HAP-1 (cell line): ENCODE data around the gene PTPRE.

Source experiments
- DNase-seq, 2 experiments: peaks; one replicate each; pipeline ENCODE4 v3.0.0-alpha.2; 2016 to 2020; ENCODE audit warnings: low spot score in 2 of 2
- H3K27me3 ChIP-seq: fragments of 250-450 bp; sonication (Bioruptor Pico); 2 replicates; pipeline ENCODE4 v1.5.1; 2020; ENCODE audit warnings: low read depth, mild to moderate bottlenecking, moderate library complexity
- H3K36me3 ChIP-seq: fragments of 250-450 bp; sonication (Bioruptor Pico); replicated peaks from 2 replicates; pipeline ENCODE4 v1.5.1; 2020; ENCODE audit warnings: mild to moderate bottlenecking
- H3K4me1 ChIP-seq: fragments of 250-450 bp; sonication (Bioruptor Pico); 2 replicates; pipeline ENCODE4 v1.5.1; 2020; ENCODE audit warnings: mild to moderate bottlenecking
- H3K4me3 ChIP-seq: fragments of 250-450 bp; sonication (Bioruptor Pico); 2 replicates; pipeline ENCODE4 v1.5.1; 2020; ENCODE audit warnings: mild to moderate bottlenecking, moderate library complexity
- H3K9me3 ChIP-seq: fragments of 250-450 bp; sonication (Bioruptor Pico); 2 replicates; pipeline ENCODE4 v1.5.1; 2020; ENCODE audit warnings: mild to moderate bottlenecking, moderate library complexity
- in situ Hi-C: fragments of 300-500 bp; cut with MboI; formaldehyde crosslinking; loops from 3 replicates; pipeline ENCODE4 v1.14.3; 2020; ENCODE audit warnings: low sequenced_read_pairs, inconsistent platforms, mixed read lengths

The PTPRE gene

DNA sequence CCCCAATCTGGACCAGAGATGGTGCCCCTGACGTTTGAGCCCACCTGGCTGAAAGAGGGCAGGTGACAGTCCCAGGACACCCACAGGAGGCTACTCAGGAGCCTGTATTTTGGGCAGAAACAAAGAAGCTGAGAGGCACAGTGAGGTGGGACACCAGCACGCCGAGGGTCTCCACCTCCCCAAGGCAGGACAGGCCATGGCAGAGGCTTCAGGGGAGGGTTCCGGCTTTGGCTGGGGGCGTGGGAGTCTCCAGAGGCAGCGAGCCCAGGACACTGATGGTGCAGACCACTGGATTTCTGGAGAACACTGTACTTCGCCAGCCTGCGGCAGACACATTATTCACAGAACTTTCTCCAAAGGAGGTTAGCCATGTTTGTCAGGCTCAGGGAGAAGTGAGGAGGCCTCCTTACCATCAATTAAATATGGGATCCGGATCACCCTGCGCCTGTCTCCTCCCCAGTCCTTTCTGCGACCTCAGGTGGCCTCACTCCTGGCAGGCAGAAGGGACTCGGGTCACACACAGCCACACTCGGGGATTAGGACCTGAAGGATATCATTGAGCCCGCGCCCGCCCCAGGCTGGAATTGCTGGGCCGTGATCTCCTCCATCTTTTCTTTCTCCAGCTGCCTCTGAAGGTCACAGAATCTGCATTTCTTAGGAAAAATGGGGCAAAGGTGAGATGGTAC is 121.1 kb downstream of the PTPRE start:
- Histone ChIP-seq H3K4me3 (no peak overlapping the region), H3K27me3 (no peaks in the 10 kb centered on the region; the same call in 1 of the 2 replicates), H3K36me3 (no peaks in the 10 kb centered on the region), H3K9me3 (no peaks in the 10 kb centered on the region), H3K4me1 (no peaks in the 10 kb centered on the region)
- DNase-seq: no peak
- in situ Hi-C loops: no loop called here

DNA sequence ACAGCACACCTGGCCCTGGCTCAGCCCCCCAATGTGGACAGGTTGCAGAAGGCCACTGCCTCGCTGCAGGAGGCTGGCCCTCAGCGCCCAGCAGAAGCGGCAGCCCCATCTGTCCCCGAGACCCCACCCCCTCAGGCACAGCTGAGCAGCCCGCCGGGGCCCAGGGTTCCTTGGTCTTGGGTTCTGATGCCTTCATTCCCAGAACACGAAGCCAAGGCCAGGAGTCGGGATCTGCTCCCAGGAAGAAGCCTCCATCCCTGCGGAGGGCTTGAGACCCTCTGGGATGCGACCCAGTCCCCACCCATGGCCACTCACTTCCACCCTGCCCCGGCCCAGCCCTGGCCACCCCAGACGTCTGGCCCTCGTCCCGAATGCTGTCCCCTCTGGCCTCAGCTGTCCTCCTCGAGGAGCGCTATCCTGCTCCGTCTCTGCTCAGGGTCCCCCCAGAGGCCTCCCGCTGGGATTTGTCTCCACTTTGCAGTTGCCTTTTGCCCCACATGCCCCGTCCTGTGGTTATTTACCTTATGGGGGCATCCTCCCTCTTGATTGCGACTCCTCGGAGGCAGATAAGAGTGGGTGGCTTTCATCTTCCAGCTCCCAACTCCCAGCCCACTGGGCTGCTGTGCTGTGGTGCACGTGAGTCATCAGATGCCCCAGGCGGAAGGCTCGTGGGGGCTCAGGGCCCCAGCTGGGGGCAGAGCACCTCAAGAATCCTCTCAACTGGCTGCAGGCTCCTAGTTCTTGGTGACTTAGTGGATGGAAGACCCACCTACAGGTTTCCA is 121.8 kb downstream of the PTPRE start:
- Histone ChIP-seq H3K4me3 (no peak overlapping the region), H3K9me3 (no peaks in the 10 kb centered on the region), H3K36me3 (no peaks in the 10 kb centered on the region), H3K27me3 (no peaks in the 10 kb centered on the region; the same call in 1 of the 2 replicates), H3K4me1 (no peaks in the 10 kb centered on the region)
- no peak for DNase-seq
- in situ Hi-C loops: no loop called here

DNA sequence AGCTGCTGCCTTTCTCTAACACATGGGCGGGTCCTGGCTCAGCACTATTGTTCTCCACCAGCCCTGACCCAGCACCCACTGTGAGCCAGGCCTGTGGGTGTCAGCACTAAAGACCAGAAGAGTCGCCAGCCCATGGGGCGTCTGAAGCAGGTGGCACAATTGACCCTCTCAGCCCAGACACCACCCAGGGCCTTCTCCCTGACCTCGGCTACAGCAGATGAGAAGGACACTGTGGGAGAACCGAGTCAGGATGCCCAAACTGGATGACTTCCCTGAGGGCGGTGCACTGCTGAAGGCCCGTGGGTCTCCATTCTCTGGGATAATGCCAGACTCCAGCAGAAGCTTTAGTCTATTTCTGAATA is 122.4 kb downstream of the PTPRE start:
- H3K4me3 ChIP-seq: no peak overlapping the region
- no peak for DNase-seq
- no peaks in the 10 kb centered on the region for H3K36me3 ChIP-seq
- H3K4me1 ChIP-seq: no peaks in the 10 kb centered on the region
- H3K9me3 ChIP-seq: no peaks in the 10 kb centered on the region
- in situ Hi-C loops: no loop called here
- no peaks in the 10 kb centered on the region; the same call in 1 of the 2 replicates for H3K27me3 ChIP-seq

DNA sequence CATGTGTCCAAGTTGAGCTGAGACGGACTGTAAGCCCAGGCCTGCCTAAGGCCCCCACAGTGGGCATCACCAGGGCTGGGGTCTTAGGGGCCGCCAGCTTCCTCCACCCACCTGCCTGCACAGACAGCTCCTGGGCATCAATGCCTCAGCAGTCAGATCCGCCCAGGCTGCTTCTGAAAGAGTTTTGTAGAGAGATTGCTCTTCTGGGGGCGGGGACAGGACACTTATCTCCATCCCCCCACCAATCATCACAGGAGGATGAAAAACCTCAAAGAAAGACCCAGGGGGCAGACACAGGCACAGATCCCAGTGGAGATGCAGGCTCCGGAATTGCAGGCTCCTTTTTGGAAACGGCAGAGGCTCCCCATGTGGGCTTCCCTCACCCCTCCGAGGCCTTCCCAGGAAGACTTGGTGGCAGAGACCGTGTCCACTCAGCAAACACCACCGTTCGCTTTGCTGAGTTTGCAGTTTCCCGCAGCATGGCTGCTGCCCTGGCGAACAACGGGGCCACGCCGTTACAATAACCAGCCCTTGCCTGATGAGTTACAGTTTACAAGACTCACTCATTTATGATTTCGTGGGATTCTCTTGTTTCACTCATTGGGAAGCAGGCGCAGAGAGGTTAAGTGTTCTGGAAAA is 122.9 kb downstream of the PTPRE start:
- no peak for DNase-seq
- in situ Hi-C loops: no loop called here
- Histone ChIP-seq H3K4me3 (no peak overlapping the region), H3K4me1 (no peaks in the 10 kb centered on the region), H3K9me3 (no peaks in the 10 kb centered on the region), H3K36me3 (no peaks in the 10 kb centered on the region), H3K27me3 (no peaks in the 10 kb centered on the region)

DNA sequence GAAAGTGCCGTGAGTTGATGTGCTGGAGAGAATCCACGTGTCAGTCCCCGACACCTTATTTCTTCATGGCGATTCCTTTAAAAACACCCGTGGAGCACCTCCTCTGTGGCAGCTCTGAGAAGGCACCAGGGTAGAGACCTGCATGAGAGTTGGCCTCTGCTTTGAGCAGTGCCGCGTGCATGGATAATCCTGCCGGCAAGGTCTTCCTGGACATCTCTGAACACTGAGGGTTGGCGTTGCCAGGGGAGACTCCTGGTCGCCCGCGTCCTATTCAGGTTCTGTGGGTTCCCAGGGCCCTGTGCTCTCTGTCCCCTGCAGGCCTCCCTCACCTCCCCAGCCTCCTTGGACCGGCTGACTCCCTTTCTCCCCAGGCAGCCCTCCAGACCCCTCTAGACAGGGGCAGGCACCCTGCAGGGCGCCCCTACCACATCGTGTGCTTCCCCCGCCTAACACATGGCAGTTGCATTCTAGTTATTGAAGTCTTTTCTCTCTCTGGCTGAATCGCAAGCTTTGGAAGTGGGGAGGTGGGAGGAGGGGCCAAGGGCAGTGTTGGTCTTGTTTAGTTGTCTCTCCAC is 123.7 kb downstream of the PTPRE start:
- no peak for DNase-seq
- H3K27me3 ChIP-seq: no peaks in the 10 kb centered on the region
- no peak overlapping the region for H3K4me3 ChIP-seq
- H3K4me1 ChIP-seq: no peaks in the 10 kb centered on the region
- H3K9me3 ChIP-seq: no peaks in the 10 kb centered on the region
- no peaks in the 10 kb centered on the region for H3K36me3 ChIP-seq
- in situ Hi-C loops: no loop called here

DNA sequence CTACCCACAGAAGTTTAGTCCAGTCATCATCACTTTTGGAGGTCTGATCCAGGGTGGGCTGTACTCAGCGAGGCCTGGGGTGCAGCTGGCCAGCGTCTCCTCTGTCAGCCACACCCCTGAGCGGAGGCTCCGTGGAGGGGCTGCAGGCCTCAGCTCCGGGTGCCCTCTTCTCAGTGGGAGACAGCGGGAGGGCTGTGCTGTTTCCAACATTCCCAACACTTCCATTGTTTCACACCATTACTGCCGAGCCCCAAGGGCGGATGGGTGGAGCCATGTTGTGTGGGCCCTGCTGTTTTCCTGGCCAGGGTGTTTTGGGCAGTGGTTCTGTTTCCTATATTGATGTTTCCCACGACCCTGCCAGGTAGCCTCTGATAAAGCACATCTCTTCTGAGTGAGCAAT is 124.3 kb downstream of the PTPRE start:
- DNase-seq: no peak
- in situ Hi-C loops: no loop called here
- Histone ChIP-seq H3K27me3 (no peaks in the 10 kb centered on the region), H3K36me3 (no peaks in the 10 kb centered on the region), H3K9me3 (no peaks in the 10 kb centered on the region), H3K4me3 (no peak overlapping the region), H3K4me1 (no peaks in the 10 kb centered on the region)

DNA sequence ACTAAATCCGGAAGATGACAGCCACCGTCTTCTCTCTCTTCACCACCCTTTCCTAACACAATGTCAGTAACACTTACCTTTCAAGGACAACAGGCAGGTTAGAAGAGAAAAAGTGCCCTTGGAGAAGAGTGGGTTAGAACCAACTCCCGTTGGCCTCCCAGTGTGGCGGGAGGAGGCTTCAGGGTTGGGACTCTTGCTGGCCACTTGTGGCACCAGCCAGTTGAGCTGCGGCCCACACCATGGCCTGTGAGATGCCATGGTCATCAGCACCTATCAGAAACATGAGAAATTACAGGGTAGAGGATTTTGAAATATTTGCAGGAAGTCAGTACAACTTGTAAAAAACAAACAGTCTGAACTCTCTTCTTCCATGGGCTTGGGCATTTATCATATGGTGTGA is 125.6 kb downstream of the PTPRE start:
- Histone ChIP-seq H3K36me3 (no peaks in the 10 kb centered on the region), H3K9me3 (no peaks in the 10 kb centered on the region), H3K4me3 (no peak overlapping the region), H3K4me1 (no peaks in the 10 kb centered on the region), H3K27me3 (no peaks in the 10 kb centered on the region)
- DNase-seq: no peak
- in situ Hi-C loops: no loop called here

DNA sequence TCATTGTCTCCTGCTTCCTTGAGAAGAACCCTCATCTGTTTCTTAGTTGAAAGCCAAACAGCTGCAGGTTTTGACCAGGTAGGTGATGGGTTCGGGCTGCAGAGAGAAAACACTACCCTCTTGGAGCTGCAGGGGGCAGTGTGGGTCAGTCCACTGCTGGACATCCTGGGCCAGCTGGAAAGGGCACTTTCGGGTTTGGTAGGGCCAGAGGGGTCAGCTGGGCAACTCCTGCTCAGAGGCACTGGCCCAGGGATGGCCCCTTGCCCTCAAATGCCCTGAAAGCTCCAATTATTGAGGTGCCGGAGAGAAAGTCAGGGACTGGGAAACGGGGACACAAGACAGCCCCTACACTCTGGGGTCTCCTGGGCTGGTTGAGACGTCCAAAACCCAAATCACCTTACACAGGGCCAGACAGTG is 128.7 kb downstream of the PTPRE start:
- Histone ChIP-seq H3K27me3 (no peaks in the 10 kb centered on the region), H3K9me3 (no peaks in the 10 kb centered on the region), H3K36me3 (no peaks in the 10 kb centered on the region), H3K4me1 (no peaks in the 10 kb centered on the region), H3K4me3 (no peak overlapping the region)
- in situ Hi-C loops: no loop called here
- peak in 1 of 2 experiments; percentile 66 for DNase-seq

DNA sequence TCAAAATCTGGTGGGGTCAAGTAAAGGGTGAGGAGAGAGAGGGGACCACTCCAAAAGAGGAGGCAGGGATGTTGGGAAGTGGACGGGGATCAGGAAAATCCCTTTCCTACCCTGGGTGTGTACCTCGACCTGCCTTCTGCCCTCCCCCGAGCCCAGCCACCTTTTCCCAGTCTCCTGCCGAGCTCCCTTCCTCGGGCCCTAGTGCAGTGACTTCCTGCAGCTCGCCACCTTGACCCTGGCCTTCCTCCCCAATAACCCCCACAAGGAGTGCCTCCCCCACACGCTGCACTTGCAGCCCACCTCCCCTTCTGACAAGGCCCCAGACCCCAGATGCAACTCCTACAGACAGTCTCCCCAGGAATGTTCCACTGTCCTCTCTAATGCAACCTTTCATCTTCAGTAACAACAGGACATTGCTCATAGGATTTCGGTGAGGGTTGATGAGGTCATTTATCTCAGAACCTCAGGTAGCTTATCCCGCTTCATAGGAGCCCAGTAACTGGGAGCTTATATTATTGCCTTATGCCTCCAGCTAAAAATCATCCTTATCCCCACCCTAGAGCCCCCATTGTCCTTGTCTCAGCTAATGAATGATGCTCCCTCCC is 129.2 kb downstream of the PTPRE start:
- DNase-seq: no peak
- Histone ChIP-seq H3K4me3 (no peak overlapping the region), H3K9me3 (no peaks in the 10 kb centered on the region), H3K4me1 (no peaks in the 10 kb centered on the region), H3K36me3 (no peaks in the 10 kb centered on the region), H3K27me3 (no peaks in the 10 kb centered on the region)
- in situ Hi-C loops: no loop called here

DNA sequence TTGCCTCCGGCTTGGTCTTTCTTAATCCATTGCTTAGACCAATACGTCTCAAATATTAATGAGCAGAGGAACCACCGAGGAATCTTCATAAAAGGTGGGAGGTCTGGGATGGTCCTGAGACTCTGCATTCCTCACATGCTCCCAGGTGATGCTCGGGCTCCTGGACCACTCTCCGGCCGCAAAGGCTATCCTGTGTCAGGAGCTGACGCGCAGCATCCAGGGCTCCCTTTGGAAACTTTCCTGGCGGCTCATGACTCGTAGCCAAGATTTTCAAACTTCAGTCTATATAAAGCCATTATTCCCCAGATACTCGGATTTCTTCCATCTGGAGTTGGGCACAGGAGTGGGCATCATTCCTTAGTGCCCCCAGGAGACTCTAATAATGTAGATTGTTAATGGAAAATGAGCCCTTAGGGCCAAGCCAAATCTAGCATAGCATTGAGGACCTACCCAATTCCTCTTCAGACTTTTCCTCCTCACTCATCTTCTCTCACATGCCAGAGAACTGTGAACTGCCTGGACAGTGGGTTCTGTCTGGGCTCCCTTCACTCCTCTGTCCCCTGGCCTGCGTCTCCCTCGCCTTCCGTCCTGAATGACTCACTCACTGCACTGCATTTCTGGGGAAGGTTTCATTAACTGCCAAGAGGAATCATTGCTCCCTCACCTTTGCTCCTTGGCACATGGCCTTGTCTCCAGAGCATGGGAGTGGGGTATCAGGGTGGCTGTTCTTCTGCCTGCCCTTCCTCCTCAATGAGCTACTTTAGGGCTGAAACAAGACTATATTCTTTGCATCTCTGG is 130.0 kb downstream of the PTPRE start:
- no peak for DNase-seq
- Histone ChIP-seq H3K4me1 (no peaks in the 10 kb centered on the region), H3K36me3 (no peaks in the 10 kb centered on the region), H3K4me3 (no peak overlapping the region), H3K27me3 (no peaks in the 10 kb centered on the region), H3K9me3 (no peaks in the 10 kb centered on the region)
- in situ Hi-C loops: no loop called here

DNA sequence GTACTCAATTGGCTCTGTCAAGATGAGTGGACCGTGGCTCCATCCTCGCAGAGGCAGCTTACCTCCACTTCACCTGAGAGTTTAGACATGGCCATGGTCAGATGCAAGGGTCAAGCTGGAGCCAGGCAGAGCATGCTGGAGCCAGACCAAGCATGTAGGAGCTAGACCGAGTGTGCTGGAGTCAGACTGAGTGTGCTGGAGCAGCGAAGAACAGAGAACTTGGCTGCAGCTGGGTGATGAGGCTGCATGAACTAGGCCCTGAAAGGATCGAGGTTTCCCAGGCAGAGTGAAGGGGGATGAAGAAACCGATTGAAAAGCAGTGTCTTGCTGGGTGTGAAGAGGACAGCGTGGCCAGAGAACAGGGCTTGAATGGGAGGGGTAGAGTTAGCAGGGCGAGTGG is 133.2 kb downstream of the PTPRE start:
- no peaks in the 10 kb centered on the region for H3K27me3 ChIP-seq
- H3K9me3 ChIP-seq: no peaks in the 10 kb centered on the region
- in situ Hi-C loops: no loop called here
- no peaks in the 10 kb centered on the region for H3K4me1 ChIP-seq
- H3K36me3 ChIP-seq: no peaks in the 10 kb centered on the region
- H3K4me3 ChIP-seq: no peak overlapping the region
- DNase-seq: no peak

DNA sequence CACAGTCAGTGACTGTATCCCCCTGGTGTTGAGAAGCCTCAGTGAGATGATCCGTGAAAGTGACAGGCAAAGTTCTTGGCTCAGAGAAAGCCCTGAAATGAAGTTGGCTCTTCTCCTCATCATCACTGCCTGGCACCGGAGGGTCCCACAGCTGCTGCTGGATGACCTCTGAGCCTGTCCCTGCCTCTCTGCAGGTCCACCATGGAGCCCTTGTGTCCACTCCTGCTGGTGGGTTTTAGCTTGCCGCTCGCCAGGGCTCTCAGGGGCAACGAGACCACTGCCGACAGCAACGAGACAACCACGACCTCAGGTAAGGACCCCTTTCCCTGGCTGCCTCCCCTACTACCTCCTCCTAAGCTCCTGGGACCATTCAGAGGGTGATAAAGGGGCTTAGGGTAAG is 133.8 kb downstream of the PTPRE start:
- H3K9me3 ChIP-seq: no peaks in the 10 kb centered on the region
- in situ Hi-C loops: no loop called here
- no peaks in the 10 kb centered on the region for H3K36me3 ChIP-seq
- no peak for DNase-seq
- H3K4me1 ChIP-seq: no peaks in the 10 kb centered on the region
- H3K27me3 ChIP-seq: no peaks in the 10 kb centered on the region
- no peak overlapping the region for H3K4me3 ChIP-seq

DNA sequence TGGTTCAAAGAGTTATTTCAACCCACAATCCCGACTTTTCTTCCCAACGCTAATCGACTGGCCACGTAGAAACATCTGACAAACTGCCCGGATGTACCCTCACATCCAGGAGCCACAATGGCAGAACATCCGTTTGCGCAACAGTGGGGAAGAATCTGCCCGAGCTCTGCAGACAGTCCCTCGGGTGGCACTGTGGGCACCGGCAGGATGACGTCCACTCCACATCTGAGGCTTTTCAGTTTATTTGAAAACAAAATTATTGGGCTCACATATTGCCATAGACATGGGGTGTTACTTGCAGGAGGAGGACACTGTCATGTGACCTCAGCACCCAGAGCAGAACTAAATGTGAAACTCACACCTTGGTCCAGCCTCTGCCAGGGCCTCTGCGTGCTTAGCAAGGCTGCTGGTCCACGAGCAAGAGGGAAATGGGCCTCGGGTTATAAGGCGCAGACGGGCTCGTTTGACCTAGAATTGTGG is 135.3 kb downstream of the PTPRE start:
- Histone ChIP-seq H3K27me3 (no peaks in the 10 kb centered on the region), H3K9me3 (no peaks in the 10 kb centered on the region), H3K4me3 (no peak overlapping the region), H3K4me1 (no peaks in the 10 kb centered on the region), H3K36me3 (no peaks in the 10 kb centered on the region)
- DNase-seq: no peak
- in situ Hi-C loops: no loop called here
